ENCODE results near the gene BBIP1.

- TF ChIP-seq CTCF (conservative IDR thresholded peaks at IDR 0.05; ENCODE audit: low read depth in 2 of 2), result no peak
- no peak for TF ChIP-seq EZH2phosphoT487 (IDR thresholded peaks at IDR 0.05; ENCODE audit: unreplicated experiment)
- no peak for TF ChIP-seq POLR2AphosphoS5 (IDR thresholded peaks at IDR 0.05; ENCODE audit: low read depth)
- TF ChIP-seq CREB1 (CRISPR knock-in tag; IDR thresholded peaks at IDR 0.05; ENCODE audit: low read depth), result no peak
- TF ChIP-seq EZH2 (IDR thresholded peaks at IDR 0.05; ENCODE audit: low read depth, unreplicated experiment), result no peak
- TF ChIP-seq REST (IDR thresholded peaks at IDR 0.05; ENCODE audit: unreplicated experiment), result no peak
- no peak for TF ChIP-seq JUNB (IDR thresholded peaks at IDR 0.05; ENCODE audit: unreplicated experiment)
- TF ChIP-seq STAT1 (IDR thresholded peaks at IDR 0.05; ENCODE audit: unreplicated experiment), result no peak
- TF ChIP-seq NANOG (IDR thresholded peaks at IDR 0.05; ENCODE audit: borderline replicate concordance), result no peak
- no peak for TF ChIP-seq ZNF331 (CRISPR knock-in tag; IDR thresholded peaks at IDR 0.05; ENCODE audit: low read depth)
- no peak for TF ChIP-seq ETS1 (IDR thresholded peaks at IDR 0.05)
- no peak for TF ChIP-seq ZNF462 (CRISPR knock-in tag; IDR thresholded peaks at IDR 0.05)
Measured at GRCh38 chr10:110867807-110868465, 51.0 kb downstream of the BBIP1 start.

Data from GM23338 (cell line).